HG03558 (cell line): ENCODE measurements around the gene RUFY1.

Source experiments
- ATAC-seq: cut with Tn5 transposase; IDR thresholded peaks from one replicate; pipeline ENCODE4 v1.9.1; 2021; ENCODE audit warnings: moderate number of reproducible peaks; ENCODE audit not compliant: unreplicated experiment; ENCODE audit errors: extremely low read depth

RUFY1 gene

DNA sequence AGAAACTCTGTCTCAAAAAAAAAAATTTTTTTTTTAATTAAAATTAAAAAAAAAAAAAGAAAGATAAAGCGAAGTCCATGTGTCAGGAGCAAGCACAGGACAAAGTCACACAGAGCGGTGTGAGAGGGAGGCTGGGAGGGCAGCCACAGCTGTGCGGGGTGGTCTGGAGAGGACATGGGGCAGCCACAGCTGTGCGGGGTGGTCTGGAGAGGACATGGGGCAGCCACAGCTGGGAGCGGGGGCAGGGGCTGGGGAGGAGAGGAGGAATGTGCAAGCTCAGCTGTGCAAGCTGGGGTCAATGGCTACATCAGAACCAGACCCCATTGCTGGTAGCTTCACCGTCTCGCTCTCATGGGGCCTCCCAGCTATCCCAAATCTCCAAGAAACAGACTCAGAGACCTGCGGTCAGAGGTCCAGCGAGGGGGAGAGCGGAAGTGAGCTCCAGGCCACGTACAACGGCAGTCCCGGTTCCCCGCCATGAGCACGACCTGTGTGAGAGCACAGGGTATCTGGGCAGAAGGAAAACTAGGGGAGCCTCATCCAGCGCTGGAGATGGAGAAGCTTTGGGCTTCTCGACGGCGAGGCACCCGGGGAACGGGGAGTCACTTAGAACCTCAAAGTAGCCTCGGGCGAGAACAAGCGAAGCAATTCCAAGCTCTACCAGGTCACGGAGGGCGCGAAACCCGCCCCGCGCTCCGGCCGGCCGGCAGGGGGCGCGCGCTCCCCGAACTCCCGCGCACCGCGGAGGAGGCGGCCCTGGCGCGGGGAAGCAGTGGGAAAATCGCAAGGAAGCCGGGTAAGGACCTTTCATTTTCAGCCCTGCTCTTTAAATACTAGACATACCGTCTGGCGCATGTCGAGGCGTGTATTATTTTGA is 107.2 kb downstream of the RUFY1 start:
- ATAC-seq: peak; percentile 61

DNA sequence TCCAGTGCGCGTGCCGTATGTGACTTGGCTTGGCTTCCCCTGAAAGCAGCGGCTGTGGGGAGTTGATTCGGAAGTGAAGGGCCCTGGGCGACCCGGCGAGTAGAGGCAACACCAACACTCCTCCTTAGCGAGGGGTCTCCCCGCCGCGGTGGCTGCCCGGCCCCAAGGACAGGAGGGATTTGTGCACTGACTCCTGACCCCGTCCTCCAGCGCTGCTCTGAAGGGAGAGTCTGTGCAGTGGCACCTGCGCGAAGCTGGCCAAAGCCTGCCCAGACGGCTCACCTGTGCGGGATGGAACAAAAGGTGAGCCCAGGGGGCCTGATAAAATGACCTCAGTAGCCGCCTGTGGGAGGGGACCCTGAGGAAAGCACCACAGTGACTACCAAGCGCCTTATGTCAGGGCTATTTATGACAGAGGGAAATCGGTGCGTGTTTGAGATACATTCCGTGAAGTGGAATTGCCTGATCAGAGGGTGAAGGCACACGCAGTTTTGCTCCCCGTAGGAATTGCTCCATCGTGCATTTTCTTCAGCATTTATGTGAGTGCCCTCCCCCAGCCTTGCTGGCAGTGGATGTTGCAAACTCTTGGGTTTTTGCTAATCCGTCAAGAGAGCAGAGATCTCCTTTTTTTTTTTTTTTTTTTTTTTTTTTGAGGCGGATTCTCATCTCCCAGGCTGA is 108.0 kb downstream of the RUFY1 start:
- ATAC-seq: peak; percentile 25
